ENCODE measurements around the gene RAB4A.
"Not testable (repeated sequence)": the region's sequence is repeated elsewhere in the genome, so short reads cannot be mapped to it uniquely, and the experiment has no call there.

The RAB4A gene

GRCh38 chr1:229298420-229298819 is 27.5 kb downstream of the RAB4A start:
- DNase-seq (ENCODE audit: low read depth), result no peak

GRCh38 chr1:229298887-229299503 is 28.1 kb downstream of the RAB4A start:
- DNase-seq (ENCODE audit: low read depth), result no peak

GRCh38 chr1:229300099-229300757 is 29.3 kb downstream of the RAB4A start:
- DNase-seq (ENCODE audit: low read depth), result no peak

- no peak for DNase-seq (ENCODE audit: low read depth)
Measured at GRCh38 chr1:229302740-229303139, 31.8 kb downstream of the RAB4A start.

GRCh38 chr1:229303855-229304254 is 32.9 kb downstream of the RAB4A start:
- DNase-seq (ENCODE audit: low read depth), result no peak

GRCh38 chr1:229305392-229305791 is 34.5 kb downstream of the RAB4A start:
- no peak for DNase-seq (ENCODE audit: low read depth)

GRCh38 chr1:229309074-229309473 is 38.2 kb downstream of the RAB4A start:
- DNase-seq (ENCODE audit: low read depth), result no peak

GRCh38 chr1:229309684-229310083 is 38.8 kb downstream of the RAB4A start:
- DNase-seq (ENCODE audit: low read depth), result no peak

GRCh38 chr1:229310833-229311232 is 39.9 kb downstream of the RAB4A start:
- DNase-seq (ENCODE audit: low read depth), result no peak

GRCh38 chr1:229316166-229316565 is 45.3 kb downstream of the RAB4A start:
- DNase-seq (ENCODE audit: low read depth), result no peak

GRCh38 chr1:229318056-229318455 is 47.1 kb downstream of the RAB4A start:
- no peak for DNase-seq (ENCODE audit: low read depth)

- no peak for DNase-seq (ENCODE audit: low read depth)
Measured at GRCh38 chr1:229319487-229319886, 48.6 kb downstream of the RAB4A start.

- DNase-seq (ENCODE audit: low read depth), result no peak
Measured at GRCh38 chr1:229323201-229323600, 52.3 kb downstream of the RAB4A start.

GRCh38 chr1:229323885-229324553 is 53.1 kb downstream of the RAB4A start:
- no peak for DNase-seq (ENCODE audit: low read depth)

GRCh38 chr1:229325401-229325800 is 54.5 kb downstream of the RAB4A start:
- DNase-seq (ENCODE audit: low read depth), result no peak

GRCh38 chr1:229325853-229326487 is 55.1 kb downstream of the RAB4A start:
- DNase-seq (ENCODE audit: low read depth), result no peak

GRCh38 chr1:229326601-229327000 is 55.7 kb downstream of the RAB4A start:
- DNase-seq (ENCODE audit: low read depth), result no peak

- not testable (repeated sequence) for DNase-seq (ENCODE audit: low read depth)
Measured at GRCh38 chr1:229327765-229328164, 56.9 kb downstream of the RAB4A start.

- DNase-seq (ENCODE audit: low read depth), result no peak
Measured at GRCh38 chr1:229328598-229329362, 57.9 kb downstream of the RAB4A start.

- no peak for DNase-seq (ENCODE audit: low read depth)
Measured at GRCh38 chr1:229334269-229334668, 63.4 kb downstream of the RAB4A start.

- no peak for DNase-seq (ENCODE audit: low read depth)
Measured at GRCh38 chr1:229334716-229335115, 63.8 kb downstream of the RAB4A start.

- no peak for DNase-seq (ENCODE audit: low read depth)
Measured at GRCh38 chr1:229336345-229336744, 65.4 kb downstream of the RAB4A start.

Measured in HS-5 (cell line).